ENCODE data around the gene MYH14.

DNA sequence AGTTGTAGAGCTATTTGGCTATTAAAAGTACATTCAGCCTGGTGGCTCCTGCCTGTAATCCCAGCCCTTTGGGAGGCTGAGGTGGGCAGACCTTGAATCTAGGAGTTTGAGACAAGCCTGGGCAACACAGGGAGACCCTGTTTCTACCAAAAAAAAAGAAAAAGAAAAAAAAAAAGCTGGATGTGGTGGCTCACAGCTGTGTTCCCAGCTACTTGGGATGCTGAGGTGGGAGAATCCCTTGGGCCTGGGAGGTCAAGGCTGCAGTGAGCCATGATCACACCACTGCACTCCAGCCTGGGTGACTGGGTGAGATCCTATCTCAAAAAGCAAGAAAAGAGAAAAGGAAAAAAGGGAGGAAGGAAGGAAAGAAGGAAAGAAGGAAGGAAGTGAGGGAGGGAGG lies 30.7 kb upstream of the MYH14 start:
- TF ChIP-seq CTCF (conservative IDR thresholded peaks at IDR 0.05 in 1 of 2, IDR thresholded peaks at IDR 0.05 in 1 of 2; ENCODE audit: low read depth in 1 of 2, low read length in 2 of 2) (no peak), EZH2 (IDR thresholded peaks at IDR 0.05; ENCODE audit: low read length, missing control alignments) (no peak)
